Skeletal muscle tissue (tissue), 4 donors: ENCODE measurements around the gene PRR30. TPM values are rescaled to one million over a fixed set of nuclear protein-coding genes. Genes with fewer than 3 reads are reported as not detected.
"Not testable (repeated sequence)": the region's sequence is repeated elsewhere in the genome, so short reads cannot be mapped to it uniquely, and the experiment has no call there.

Experiments
- H3K27ac ChIP-seq: one replicate; pipeline ENCODE4 v1.7.0; 2013; ENCODE audit warnings: mild to moderate bottlenecking, low read depth, low read length, inconsistent platforms
- H3K27me3 ChIP-seq, 3 donors: one replicate each; pipeline ENCODE4 v1.7.0; 2013; ENCODE audit warnings: low read length in 3 of 3; ENCODE audit not compliant: control insufficient read depth in 3 of 3, insufficient read depth in 3 of 3
- H3K36me3 ChIP-seq, 3 donors: one replicate each; pipeline ENCODE4 v1.7.0; 2013; ENCODE audit warnings: low read length in 3 of 3; ENCODE audit not compliant: control insufficient read depth in 3 of 3, insufficient read depth in 3 of 3
- H3K4me1 ChIP-seq, 3 donors: one replicate each; pipeline ENCODE4 v1.7.0; 2013; ENCODE audit warnings: low read length in 3 of 3, mild to moderate bottlenecking in 3 of 3; ENCODE audit not compliant: control insufficient read depth in 3 of 3, insufficient read depth in 3 of 3
- H3K4me3 ChIP-seq, 3 donors: one replicate each; pipeline ENCODE4 v1.7.0; 2013; ENCODE audit warnings: low read length in 3 of 3
- H3K9ac ChIP-seq, 3 donors: one replicate each; pipeline ENCODE4 v1.7.0; 2013; ENCODE audit warnings: low read length in 3 of 3, mild to moderate bottlenecking in 3 of 3, moderate library complexity in 2 of 3, low read depth in 1 of 3
- H3K9me3 ChIP-seq, 3 donors: one replicate each; pipeline ENCODE4 v1.7.0; 2013; ENCODE audit warnings: low read length in 3 of 3; ENCODE audit not compliant: control insufficient read depth in 3 of 3
- total RNA-seq: library from RNA; depleted of rRNA; stranded (reverse); fragments of >200 nt; gene quantifications from one replicate; pipeline ENCODE4 v1.2.3, GENCODE V29; 2014
- donor health status: Osteomylitis.

PRR30 gene
- total RNA-seq, 1 donor from 2014 or later = not detected

GRCh38 chr2:27118525-27119329, 20.5 kb downstream of the PRR30 start, which contains the start of gene CGREF1:
Gene CGREF1, minus strand, starts transcription at chr2:27119128. Its CDS starts 14,762 bp downstream, at chr2:27104366.
- H3K27me3 ChIP-seq = peaks cover 10 to 19% (median 12%) of the 10 kb centered on the region in 3 donors
- H3K4me3 ChIP-seq = peak within 1 kb of the TSS; percentile 71 to 78 (median 76)
- H3K9ac ChIP-seq = peak within 1 kb of the TSS in 2 of 3 donors; percentile 43 to 74
- no peaks in the 10 kb centered on the region for H3K9me3 ChIP-seq
- H3K4me1 ChIP-seq = peaks cover 15 to 21% (median 16%) of the 10 kb centered on the region in 3 donors
- H3K27ac ChIP-seq = no peak within 1 kb of the TSS
- H3K36me3 ChIP-seq = no peaks in the 10 kb centered on the region

DNA sequence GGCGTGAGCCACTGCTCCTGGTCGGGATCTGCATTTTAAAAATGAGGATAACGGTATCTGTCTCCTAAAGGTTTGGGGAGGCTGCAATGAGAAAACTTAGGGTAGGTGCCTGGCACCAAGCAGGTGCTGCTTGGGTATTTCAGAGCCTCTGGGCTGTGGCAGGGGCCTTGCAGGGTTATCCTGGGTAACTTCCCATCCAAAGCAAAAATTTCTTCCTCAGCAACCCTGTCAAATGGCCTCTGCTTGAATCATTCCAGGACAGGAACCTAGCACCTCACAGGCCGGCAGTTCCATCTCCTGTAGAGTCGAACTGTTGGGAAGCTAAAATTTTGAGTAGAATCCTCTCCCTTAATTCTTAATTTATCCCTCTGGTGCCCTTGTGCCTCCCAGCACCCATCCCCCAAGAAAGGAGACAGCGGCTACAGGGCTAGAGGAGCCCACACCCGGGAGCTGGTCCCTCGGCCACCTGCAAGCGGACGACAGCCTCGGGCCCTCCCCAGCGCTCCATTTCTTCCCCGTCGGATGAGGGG, 21.1 kb downstream of the PRR30 start:
- Histone ChIP-seq H3K9me3 (no peaks in the 10 kb centered on the region), H3K9ac (peak overlapping the region in 1 of 3 donors; percentile 74)

DNA sequence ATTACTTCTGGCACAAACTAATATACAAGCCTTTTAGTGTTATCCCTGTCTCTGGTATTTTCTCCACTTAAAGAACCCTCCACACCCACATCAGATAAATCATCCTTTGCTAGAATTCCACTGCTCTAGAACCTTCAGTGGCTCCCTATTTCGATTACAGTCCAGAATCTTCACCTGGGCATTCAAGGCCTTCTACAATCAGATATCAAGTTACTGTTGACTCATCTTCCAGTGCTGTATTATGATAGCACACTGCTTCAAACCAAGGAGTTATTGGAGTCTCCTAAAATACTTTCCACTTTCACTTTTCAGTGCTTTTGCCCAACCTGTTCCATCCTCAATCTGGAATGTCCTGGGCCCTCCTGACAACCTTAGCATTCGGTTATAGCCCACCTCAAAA, 23.7 kb downstream of the PRR30 start:
- Histone ChIP-seq H3K4me1 (peaks cover 8 to 12% (median 10%) of the 10 kb centered on the region in 3 donors), H3K9ac (no peak overlapping the region), H3K4me3 (no peak overlapping the region), H3K27ac (no peak overlapping the region), H3K36me3 (no peaks in the 10 kb centered on the region), H3K27me3 (peaks cover 10 to 19% (median 12%) of the 10 kb centered on the region in 3 donors), H3K9me3 (no peaks in the 10 kb centered on the region)

More for the DNA sequence above, 21.1 kb downstream of the PRR30 start:
- H3K27me3 ChIP-seq = peaks cover 10 to 19% (median 12%) of the 10 kb centered on the region in 3 donors
- H3K4me3 ChIP-seq = peak overlapping the region in 2 of 3 donors; percentile 76 to 78
- H3K27ac ChIP-seq = no peak overlapping the region
- H3K36me3 ChIP-seq = no peaks in the 10 kb centered on the region
- peaks cover 11 to 16% (median 12%) of the 10 kb centered on the region in 3 donors for H3K4me1 ChIP-seq

DNA sequence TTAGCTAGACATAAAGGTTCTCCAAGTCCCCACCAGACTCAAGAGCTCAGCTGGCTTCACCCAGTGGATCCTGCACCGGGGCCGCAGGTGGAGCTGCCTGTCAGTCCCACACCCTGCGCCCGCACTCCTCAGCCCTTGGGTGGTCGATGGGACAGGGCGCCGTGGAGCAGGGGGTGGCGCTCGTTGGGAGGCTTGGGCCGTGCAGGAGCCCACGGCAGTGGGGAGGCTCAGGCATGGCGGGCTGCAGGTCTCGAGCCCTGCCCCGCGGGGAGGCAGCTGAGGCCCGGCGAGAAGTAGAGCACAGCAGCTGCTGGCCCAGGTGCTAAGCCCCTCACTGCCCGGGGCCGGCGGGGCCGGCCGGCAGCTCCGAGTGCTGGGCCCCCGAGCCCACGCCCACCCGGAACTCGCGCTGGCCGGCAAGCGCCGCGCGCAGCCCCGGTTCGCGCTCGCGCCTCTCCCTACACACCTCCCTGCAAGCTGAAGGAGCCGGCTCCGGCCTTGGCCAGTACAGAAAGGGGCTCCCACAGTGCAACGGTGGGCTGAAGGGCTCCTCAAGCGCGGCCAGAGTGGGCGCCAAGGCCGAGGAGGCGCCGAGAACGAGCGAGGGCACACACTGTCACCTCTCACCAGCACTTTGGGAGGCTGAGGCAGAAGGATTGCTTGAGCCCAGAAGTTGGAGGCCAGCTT, 27.7 kb downstream of the PRR30 start:
- not testable (repeated sequence) for H3K4me1 ChIP-seq, H3K9ac ChIP-seq, H3K9me3 ChIP-seq, H3K36me3 ChIP-seq, H3K27ac ChIP-seq, H3K27me3 ChIP-seq, H3K4me3 ChIP-seq

- H3K27ac ChIP-seq, H3K9me3 ChIP-seq, H3K27me3 ChIP-seq, H3K4me1 ChIP-seq, H3K36me3 ChIP-seq, H3K9ac ChIP-seq, H3K4me3 ChIP-seq: not testable (repeated sequence)
Measured at GRCh38 chr2:27110603-27111352, 28.4 kb downstream of the PRR30 start.

GRCh38 chr2:27109083-27109482, 30.1 kb downstream of the PRR30 start:
- no peaks in the 10 kb centered on the region for H3K27me3 ChIP-seq
- H3K27ac ChIP-seq = no peak overlapping the region
- H3K9me3 ChIP-seq = no peaks in the 10 kb centered on the region
- no peaks in the 10 kb centered on the region for H3K36me3 ChIP-seq
- no peak overlapping the region for H3K9ac ChIP-seq
- H3K4me3 ChIP-seq = no peak overlapping the region
- H3K4me1 ChIP-seq = no peaks in the 10 kb centered on the region

- H3K27ac ChIP-seq = no peak overlapping the region
- no peaks in the 10 kb centered on the region for H3K4me1 ChIP-seq
- H3K4me3 ChIP-seq = no peak overlapping the region
- H3K9ac ChIP-seq = peak overlapping the region in 1 of 3 donors; percentile 25
- no peaks in the 10 kb centered on the region for H3K36me3 ChIP-seq
- H3K9me3 ChIP-seq = no peaks in the 10 kb centered on the region
- no peaks in the 10 kb centered on the region for H3K27me3 ChIP-seq
Measured at GRCh38 chr2:27108221-27108620, 31.0 kb downstream of the PRR30 start.

DNA sequence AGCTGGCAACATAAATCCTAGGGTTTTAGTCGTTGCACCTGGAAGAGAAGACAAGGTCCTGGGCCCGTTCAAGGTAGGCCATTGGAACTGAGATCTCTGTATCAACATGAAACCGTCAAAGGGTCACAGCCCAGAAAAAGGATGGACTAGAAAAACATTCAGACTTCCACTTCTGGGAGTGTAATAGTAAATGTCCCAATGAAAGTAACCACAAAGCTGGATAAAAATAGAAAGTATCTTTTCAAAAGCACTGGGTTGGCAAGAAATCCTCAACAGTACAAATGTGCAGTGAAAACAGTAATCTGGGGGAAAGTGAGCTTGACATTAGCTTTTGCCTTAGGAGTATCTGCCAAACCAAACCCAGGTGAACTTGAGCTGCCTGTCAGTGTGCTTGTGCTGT, 33.2 kb downstream of the PRR30 start:
- H3K27me3 ChIP-seq = no peaks in the 10 kb centered on the region
- H3K27ac ChIP-seq = no peak overlapping the region
- no peaks in the 10 kb centered on the region for H3K36me3 ChIP-seq

GRCh38 chr2:27102329-27102728, 36.9 kb downstream of the PRR30 start:
- H3K9me3 ChIP-seq = no peaks in the 10 kb centered on the region
- H3K27ac ChIP-seq = no peak overlapping the region
- no peaks in the 10 kb centered on the region for H3K4me1 ChIP-seq
- no peak overlapping the region for H3K4me3 ChIP-seq
- H3K27me3 ChIP-seq = no peaks in the 10 kb centered on the region
- no peak overlapping the region for H3K9ac ChIP-seq
- H3K36me3 ChIP-seq = peaks cover 0 to 2% (median 0%) of the 10 kb centered on the region in 3 donors

More for the DNA sequence above, 33.2 kb downstream of the PRR30 start:
- Histone ChIP-seq H3K9ac (no peak overlapping the region), H3K4me3 (no peak overlapping the region), H3K4me1 (no peaks in the 10 kb centered on the region), H3K9me3 (no peaks in the 10 kb centered on the region)
